Muscle layer of colon (tissue), 2 donors: ENCODE results near the gene MEGF10.
A peak's percentile ranks its signal among the peaks of the same experiment; 100 is the strongest.
"Not testable (repeated sequence)": the region's sequence is repeated elsewhere in the genome, so short reads cannot be mapped to it uniquely, and the experiment has no call there.

Source experiments
- H3K27ac ChIP-seq: one replicate; pipeline ENCODE4 v1.7.0; 2013; ENCODE audit warnings: low read depth, mild to moderate bottlenecking, low read length, moderate library complexity
- H3K27me3 ChIP-seq, 2 donors: one replicate each; pipeline ENCODE4 v1.7.0; 2013; ENCODE audit warnings: low read length in 2 of 2, mild to moderate bottlenecking in 2 of 2; ENCODE audit not compliant: insufficient read depth in 2 of 2, control insufficient read depth in 1 of 2
- H3K36me3 ChIP-seq: one replicate; pipeline ENCODE4 v1.7.0; 2013; ENCODE audit warnings: mild to moderate bottlenecking, low read length; ENCODE audit not compliant: insufficient read depth
- H3K4me1 ChIP-seq: one replicate; pipeline ENCODE4 v1.7.0; 2013; ENCODE audit warnings: mild to moderate bottlenecking, low read length; ENCODE audit not compliant: insufficient read depth
- H3K4me3 ChIP-seq, 2 donors: one replicate each; pipeline ENCODE4 v1.7.0; 2013; ENCODE audit warnings: low read length in 2 of 2, low read depth in 1 of 2, mild to moderate bottlenecking in 1 of 2, moderate library complexity in 1 of 2
- H3K9ac ChIP-seq: one replicate; pipeline ENCODE4 v1.7.0; 2013; ENCODE audit warnings: low read length
- H3K9me3 ChIP-seq: one replicate; pipeline ENCODE4 v1.7.0; 2013; ENCODE audit warnings: mild to moderate bottlenecking, low read length
- donor health status: abdominal sarcoma.
- donor health status: Adenocarcinoma of cecum.

The MEGF10 gene

GRCh38 chr5:127290019-127290945 is at the start of gene MEGF10:
MEGF10 (plus strand) TSS chr5:127290796; CDS start chr5:127331309, 40,513 bp downstream.
- peaks cover 5% of the 10 kb centered on the region for H3K4me1 ChIP-seq
- no peak within 1 kb of the TSS for H3K27ac ChIP-seq
- H3K4me3 ChIP-seq, result peak within 1 kb of the TSS in 1 of 2 donors; percentile 32
- no peak within 1 kb of the TSS for H3K9ac ChIP-seq
- H3K9me3 ChIP-seq, result no peaks in the 10 kb centered on the region
- peaks cover 0 to 20% of the 10 kb centered on the region in 2 donors for H3K27me3 ChIP-seq
- no peaks in the 10 kb centered on the region for H3K36me3 ChIP-seq

GRCh38 chr5:127243011-127243410 is 47.6 kb upstream of the MEGF10 start:
- H3K4me3 ChIP-seq, result no peak overlapping the region
- H3K36me3 ChIP-seq, result no peaks in the 10 kb centered on the region
- no peak overlapping the region for H3K27ac ChIP-seq
- no peaks in the 10 kb centered on the region for H3K4me1 ChIP-seq
- no peak overlapping the region for H3K9ac ChIP-seq
- H3K9me3 ChIP-seq, result peaks cover 6% of the 10 kb centered on the region
- H3K27me3 ChIP-seq, result no peaks in the 10 kb centered on the region

GRCh38 chr5:127254729-127255284 is 35.8 kb upstream of the MEGF10 start:
- no peaks in the 10 kb centered on the region for H3K4me1 ChIP-seq

GRCh38 chr5:127256886-127257597 is 33.6 kb upstream of the MEGF10 start:
- no peaks in the 10 kb centered on the region for H3K9me3 ChIP-seq
- no peak overlapping the region for H3K27ac ChIP-seq
- no peak overlapping the region for H3K4me3 ChIP-seq
- no peak overlapping the region for H3K9ac ChIP-seq
- H3K4me1 ChIP-seq, result no peaks in the 10 kb centered on the region
- H3K27me3 ChIP-seq, result no peaks in the 10 kb centered on the region
- H3K36me3 ChIP-seq, result no peaks in the 10 kb centered on the region

More at GRCh38 chr5:127254729-127255284, 35.8 kb upstream of the MEGF10 start:
- Histone ChIP-seq H3K9ac (no peak overlapping the region), H3K27ac (no peak overlapping the region), H3K27me3 (no peaks in the 10 kb centered on the region), H3K9me3 (no peaks in the 10 kb centered on the region), H3K36me3 (no peaks in the 10 kb centered on the region), H3K4me3 (no peak overlapping the region)

GRCh38 chr5:127260686-127261085 is 29.9 kb upstream of the MEGF10 start:
- Histone ChIP-seq H3K4me1 (no peaks in the 10 kb centered on the region), H3K36me3 (no peaks in the 10 kb centered on the region), H3K9ac (no peak overlapping the region), H3K4me3 (no peak overlapping the region), H3K27ac (no peak overlapping the region), H3K27me3 (no peaks in the 10 kb centered on the region), H3K9me3 (no peaks in the 10 kb centered on the region)

- H3K4me1 ChIP-seq, H3K9ac ChIP-seq, H3K27me3 ChIP-seq, H3K9me3 ChIP-seq, H3K27ac ChIP-seq, H3K4me3 ChIP-seq, H3K36me3 ChIP-seq: not testable (repeated sequence)
These were observed 25.1 kb upstream of the MEGF10 start for GRCh38 chr5:127265473-127265872.

- not testable (repeated sequence) for H3K9me3 ChIP-seq, H3K36me3 ChIP-seq
These were observed 22.3 kb upstream of the MEGF10 start for GRCh38 chr5:127268342-127268741.

GRCh38 chr5:127270713-127271112 is 19.9 kb upstream of the MEGF10 start:
- not testable (repeated sequence) for H3K27me3 ChIP-seq, H3K9me3 ChIP-seq, H3K36me3 ChIP-seq, H3K9ac ChIP-seq, H3K4me1 ChIP-seq, H3K4me3 ChIP-seq, H3K27ac ChIP-seq

More at GRCh38 chr5:127268342-127268741, 22.3 kb upstream of the MEGF10 start:
- not testable (repeated sequence) for H3K9ac ChIP-seq, H3K27me3 ChIP-seq, H3K4me3 ChIP-seq, H3K4me1 ChIP-seq, H3K27ac ChIP-seq

GRCh38 chr5:127275641-127276193 is 14.9 kb upstream of the MEGF10 start:
- no peak overlapping the region for H3K4me3 ChIP-seq
- no peaks in the 10 kb centered on the region for H3K4me1 ChIP-seq
- H3K9me3 ChIP-seq, result no peaks in the 10 kb centered on the region

GRCh38 chr5:127280491-127281220 is 9.9 kb upstream of the MEGF10 start:
- Histone ChIP-seq H3K9me3 (no peaks in the 10 kb centered on the region), H3K4me1 (no peaks in the 10 kb centered on the region), H3K4me3 (no peak overlapping the region), H3K27me3 (no peaks in the 10 kb centered on the region), H3K27ac (no peak overlapping the region), H3K9ac (no peak overlapping the region), H3K36me3 (no peaks in the 10 kb centered on the region)

More at GRCh38 chr5:127275641-127276193, 14.9 kb upstream of the MEGF10 start:
- Histone ChIP-seq H3K27ac (no peak overlapping the region), H3K9ac (no peak overlapping the region), H3K36me3 (no peaks in the 10 kb centered on the region), H3K27me3 (no peaks in the 10 kb centered on the region)

GRCh38 chr5:127281609-127282008 is 9.0 kb upstream of the MEGF10 start:
- Histone ChIP-seq H3K27me3 (no peaks in the 10 kb centered on the region), H3K27ac (no peak overlapping the region), H3K9ac (no peak overlapping the region), H3K36me3 (no peaks in the 10 kb centered on the region), H3K4me3 (no peak overlapping the region), H3K4me1 (no peaks in the 10 kb centered on the region), H3K9me3 (no peaks in the 10 kb centered on the region)
